ENCODE measurements around the gene IFT57. TPM values are rescaled to one million over a fixed set of nuclear protein-coding genes. Genes with fewer than 3 reads are reported as not detected.
"Not testable (repeated sequence)": the region's sequence is repeated elsewhere in the genome, so short reads cannot be mapped to it uniquely, and the experiment has no call there.

Gene IFT57
- total and polyA plus RNA-seq, 2 of the 8 experiments (the other 6 are each of a cell fraction or from before 2014, with no cell fraction given) = 15.1 to 27.8 TPM

DNA sequence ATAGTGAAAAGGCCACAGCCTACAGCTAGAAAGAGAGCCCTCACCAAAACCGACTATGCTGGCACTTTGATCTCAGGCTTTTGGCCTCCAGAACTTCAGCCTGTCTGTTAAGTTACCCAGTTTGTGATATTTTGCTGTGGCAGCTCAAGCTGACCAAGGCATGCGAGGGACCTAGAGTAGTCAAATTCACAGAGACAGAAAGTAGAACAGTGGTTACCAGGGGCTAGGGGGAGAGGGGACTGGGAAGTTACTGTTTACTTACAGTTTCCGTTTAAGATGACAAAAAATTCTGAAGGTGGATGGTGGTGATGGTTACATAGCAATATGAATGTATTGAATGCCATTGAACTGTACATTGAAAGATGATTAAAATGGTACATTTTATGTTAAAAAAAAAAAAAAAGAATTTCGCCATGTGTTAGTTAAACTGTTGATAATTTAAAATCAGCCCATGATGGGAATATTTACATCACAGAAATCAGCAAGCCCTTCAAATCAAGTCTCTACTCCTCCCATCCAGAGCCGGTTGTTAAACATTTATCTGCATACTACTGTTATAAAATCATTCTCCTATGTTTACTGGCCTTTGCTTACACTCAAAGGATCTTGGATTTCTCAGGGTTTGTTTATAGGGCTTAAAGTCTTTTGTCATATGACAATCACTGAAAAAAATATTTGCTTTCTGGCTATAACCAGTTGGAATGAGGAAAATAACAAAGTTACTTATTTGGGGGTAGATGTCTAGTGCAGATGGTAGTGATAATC, 42.5 kb upstream of the IFT57 start:
- H4K5ac ChIP-seq (ENCODE audit: insufficient read length, low read depth, low read length); H2BK12ac ChIP-seq (ENCODE audit: low read depth, low read length); H2BK20ac ChIP-seq (ENCODE audit: low read length); H3K9me3 ChIP-seq (ENCODE audit: insufficient read depth in 2 of 2, low read depth in 1 of 2, low read length in 1 of 2); H3K4me3 ChIP-seq (ENCODE audit: extremely low read depth in 1 of 4, insufficient read depth in 2 of 4, low read depth in 3 of 4, low read length in 4 of 4); H3K56ac ChIP-seq (replicated peaks; ENCODE audit: insufficient read length, low read depth, low read length); H3K18ac ChIP-seq (ENCODE audit: extremely low read depth, low read length); H2BK5ac ChIP-seq (ENCODE audit: low read depth, low read length); H2AFZ ChIP-seq (ENCODE audit: low read length); DNase-seq (ENCODE audit: low read depth in 1 of 2, low spot score in 2 of 2); H3K27ac ChIP-seq (ENCODE audit: low read depth, low read length); H2BK15ac ChIP-seq (ENCODE audit: low read length); H3K4ac ChIP-seq (replicated peaks; ENCODE audit: insufficient read length, low read depth, low read length); H3K79me2 ChIP-seq (ENCODE audit: control insufficient read depth in 1 of 2, insufficient read depth in 2 of 2, low read length in 2 of 2); CTCF ChIA-PET (ENCODE audit: partially characterized antibody); POLR2A ChIA-PET (ENCODE audit: partially characterized antibody); H3K36me3 ChIP-seq (ENCODE audit: control insufficient read depth in 2 of 4, insufficient read depth in 4 of 4, low read length in 3 of 4); H2AK5ac ChIP-seq (ENCODE audit: low read depth, low read length); H3K23ac ChIP-seq (ENCODE audit: insufficient read length); H3K27me3 ChIP-seq (replicated peaks in 1 of 4; ENCODE audit: control insufficient read depth in 3 of 4, extremely low read depth in 1 of 4, insufficient read depth in 3 of 4, low read length in 3 of 4); H4K8ac ChIP-seq (ENCODE audit: extremely low read depth, insufficient read depth, low read length); H3K23me2 ChIP-seq (ENCODE audit: low read depth, low read length); H4K91ac ChIP-seq (replicated peaks; ENCODE audit: insufficient read length, low read length); H3K9ac ChIP-seq (replicated peaks in 1 of 4; ENCODE audit: extremely low read depth in 1 of 4, low read depth in 3 of 4, low read length in 3 of 4); H2BK120ac ChIP-seq (replicated peaks; ENCODE audit: low read depth, low read length); H4K20me1 ChIP-seq (replicated peaks in 1 of 2; ENCODE audit: control insufficient read depth in 1 of 2, insufficient read depth in 2 of 2, low read length in 2 of 2); H3K4me2 ChIP-seq (ENCODE audit: insufficient read depth in 1 of 2, low read depth in 2 of 2, low read length in 2 of 2); H3K4me1 ChIP-seq (replicated peaks in 1 of 4; ENCODE audit: control insufficient read depth in 3 of 4, insufficient read depth in 4 of 4, low read length in 3 of 4); H3K14ac ChIP-seq (ENCODE audit: insufficient read length); H3K79me1 ChIP-seq (ENCODE audit: low read depth, low read length): not testable (repeated sequence)
- FAIRE-seq = peak; percentile 19
- 89% methylated on average over 5 of the region's 5 CpGs; no CpG with 5 or more reads in 1 of the 2 experiments for WGBS, 2 experiments (ENCODE audit: extremely low coverage in 1 of 2, insufficient coverage in 1 of 2, insufficient read length in 1 of 2, insufficient replicate concordance in 2 of 2, low coverage in 1 of 2, low lambda C conversion rate in 2 of 2, missing lambda C conversion rate in 1 of 2)
